AG10803 (cell line): ENCODE measurements around the gene ATP2B3.

Source experiments
- DNase-seq: peaks from one replicate; pipeline ENCODE4 v3.0.0; 2010; ENCODE audit warnings: low read depth
- H3K4me3 ChIP-seq: 2 replicates; pipeline ENCODE4 v1.5.1; 2011; ENCODE audit warnings: mild to moderate bottlenecking, low read length, control low read depth
- CTCF ChIP-seq: conservative IDR thresholded peaks from 2 replicates; pipeline ENCODE4 v1.5.1; 2011; ENCODE audit warnings: mild to moderate bottlenecking, low read length, control low read depth, inconsistent platforms

ATP2B3 gene

GRCh38 chrX:153499876-153500275 lies 17.6 kb upstream of the ATP2B3 start:
- TF ChIP-seq CTCF = no peak; the same call in 1 of the 2 replicates
- peak; percentile 45 for DNase-seq
- peak overlapping the region; percentile 24; the same call in 1 of the 2 replicates for H3K4me3 ChIP-seq

- no peak for TF ChIP-seq CTCF
- no peak for DNase-seq
- H3K4me3 ChIP-seq = no peak overlapping the region
Observed at GRCh38 chrX:153500676-153501280, 16.7 kb upstream of the ATP2B3 start.

GRCh38 chrX:153501530-153501929 lies 15.9 kb upstream of the ATP2B3 start:
- no peak overlapping the region for H3K4me3 ChIP-seq
- no peak for TF ChIP-seq CTCF
- DNase-seq = no peak

GRCh38 chrX:153502131-153502530 lies 15.3 kb upstream of the ATP2B3 start:
- H3K4me3 ChIP-seq = no peak overlapping the region
- no peak for TF ChIP-seq CTCF
- DNase-seq = no peak

- no peak for TF ChIP-seq CTCF
- no peak for DNase-seq
- no peak overlapping the region for H3K4me3 ChIP-seq
Observed at GRCh38 chrX:153502796-153503195, 14.6 kb upstream of the ATP2B3 start.

- no peak for TF ChIP-seq CTCF
- no peak overlapping the region for H3K4me3 ChIP-seq
- no peak for DNase-seq
Observed at GRCh38 chrX:153504445-153505016, 12.9 kb upstream of the ATP2B3 start.

- H3K4me3 ChIP-seq = no peak overlapping the region
- no peak for TF ChIP-seq CTCF
Observed at GRCh38 chrX:153505361-153505760, 12.1 kb upstream of the ATP2B3 start.

More at GRCh38 chrX:153505361-153505760, 12.1 kb upstream of the ATP2B3 start:
- DNase-seq = no peak
